SU-DHL-6 (cell line): ENCODE measurements around the gene INTS3.

ENCODE experiments used
- H2AFZ ChIP-seq: fragments of 200-600 bp; sonication (generic); 2 replicates; pipeline ENCODE4 v1.6.1; 2014; ENCODE audit warnings: low read depth, mild to moderate bottlenecking, moderate library complexity, mixed read lengths, antibody characterized with exemption, low read length; ENCODE audit not compliant: severe bottlenecking
- H3F3A ChIP-seq: fragments of 200-600 bp; shearing (Covaris generic); 2 replicates; pipeline ENCODE4 v1.6.0; 2016; ENCODE audit warnings: antibody characterized with exemption, mild to moderate bottlenecking; ENCODE audit not compliant: insufficient read depth
- H3K27ac ChIP-seq: fragments of 200-600 bp; sonication (generic); 2 replicates; pipeline ENCODE4 v1.5.1; 2016; ENCODE audit warnings: low read depth, mild to moderate bottlenecking, low read length, moderate library complexity, mixed read lengths
- H3K27me3 ChIP-seq: fragments of 200-600 bp; sonication (generic), shearing (Covaris generic); 2 replicates; pipeline ENCODE4 v1.6.0; 2014; ENCODE audit warnings: mild to moderate bottlenecking, low read length
- H3K36me3 ChIP-seq: fragments of 200-600 bp; sonication (generic); 2 replicates; pipeline ENCODE4 v1.6.1; 2014; ENCODE audit warnings: mild to moderate bottlenecking, low read length, mixed read lengths
- H3K4me2 ChIP-seq: fragments of 300-600, 200-600 bp; shearing (Covaris generic), sonication (generic); 2 replicates; pipeline ENCODE4 v1.6.0; 2014; ENCODE audit warnings: low read length, low read depth, mild to moderate bottlenecking; ENCODE audit not compliant: poor library complexity, severe bottlenecking
- H3K4me3 ChIP-seq: fragments of 200-600 bp; sonication (generic); 2 replicates; pipeline ENCODE4 v1.5.1; 2014; ENCODE audit warnings: antibody characterized with exemption, low read length, mild to moderate bottlenecking, mixed read lengths; ENCODE audit not compliant: insufficient read depth, poor library complexity, severe bottlenecking
- H3K79me2 ChIP-seq: fragments of 200-600 bp; sonication (generic); 2 replicates; pipeline ENCODE4 v1.6.1; 2014; ENCODE audit warnings: mild to moderate bottlenecking, low read length, moderate library complexity; ENCODE audit not compliant: insufficient read depth
- H3K9ac ChIP-seq: fragments of 200-600 bp; sonication (generic); 2 replicates; pipeline ENCODE4 v1.7.0; 2014; ENCODE audit warnings: mild to moderate bottlenecking, low read length
- H3K9me2 ChIP-seq: fragments of 200-600 bp; sonication (generic); replicated peaks from 2 replicates; pipeline ENCODE4 v1.6.1; 2014; ENCODE audit warnings: low read length; ENCODE audit not compliant: insufficient read depth
- H3K9me3 ChIP-seq: fragments of 200-600 bp; sonication (generic); 2 replicates; pipeline ENCODE4 v1.6.1; 2014; ENCODE audit warnings: low read length, mixed read lengths; ENCODE audit not compliant: insufficient read depth
- H4K20me1 ChIP-seq: fragments of 200-600 bp; sonication (generic); 2 replicates; pipeline ENCODE4 v1.6.1; 2014; ENCODE audit warnings: low read depth, mild to moderate bottlenecking, antibody characterized with exemption, low read length, moderate library complexity, mixed read lengths
- EZH2phosphoT487 ChIP-seq: fragments of 200-600 bp; sonication (generic), shearing (Covaris generic); conservative IDR thresholded peaks from 2 replicates; pipeline ENCODE4 v1.6.1; 2018; ENCODE audit warnings: mild to moderate bottlenecking, antibody characterized with exemption, low read length, moderate library complexity, mixed read lengths
- TF ChIP-seq, protein P1 (sequence below): fragments of 200-600 bp; sonication (generic); IDR thresholded peaks from one replicate; pipeline ENCODE4 v1.5.1; 2017; ENCODE audit warnings: antibody characterized with exemption, mild to moderate bottlenecking, low read length, moderate library complexity; ENCODE audit not compliant: insufficient read depth, poor library complexity, severe bottlenecking

The INTS3 gene

DNA sequence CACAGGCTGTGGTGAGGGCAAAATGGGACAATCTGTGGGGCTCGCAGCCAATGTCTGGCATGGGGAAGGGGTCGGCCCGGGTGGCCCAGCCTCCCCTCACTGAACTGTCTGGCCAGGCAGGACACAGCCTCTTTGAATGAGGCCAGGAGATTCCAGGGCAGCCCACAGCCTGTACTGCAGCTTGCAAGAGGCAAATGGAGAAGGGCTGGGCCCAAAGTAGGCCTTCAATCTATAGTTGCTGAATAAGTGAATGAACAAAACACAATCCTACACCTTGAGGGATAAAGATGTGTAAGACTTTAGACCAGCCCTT is 70.6 kb downstream of the INTS3 start:
- H3K4me3 ChIP-seq: no peak overlapping the region
- H3F3A ChIP-seq: peaks cover 8% of the 10 kb centered on the region
- H3K9me3 ChIP-seq: no peaks in the 10 kb centered on the region
- H4K20me1 ChIP-seq: no peaks in the 10 kb centered on the region
- no peak overlapping the region for H2AFZ ChIP-seq
- H3K27me3 ChIP-seq: no peaks in the 10 kb centered on the region
- no peaks in the 10 kb centered on the region for H3K36me3 ChIP-seq
- TF ChIP-seq EZH2phosphoT487: no peak
- TF ChIP-seq, protein P1, sequence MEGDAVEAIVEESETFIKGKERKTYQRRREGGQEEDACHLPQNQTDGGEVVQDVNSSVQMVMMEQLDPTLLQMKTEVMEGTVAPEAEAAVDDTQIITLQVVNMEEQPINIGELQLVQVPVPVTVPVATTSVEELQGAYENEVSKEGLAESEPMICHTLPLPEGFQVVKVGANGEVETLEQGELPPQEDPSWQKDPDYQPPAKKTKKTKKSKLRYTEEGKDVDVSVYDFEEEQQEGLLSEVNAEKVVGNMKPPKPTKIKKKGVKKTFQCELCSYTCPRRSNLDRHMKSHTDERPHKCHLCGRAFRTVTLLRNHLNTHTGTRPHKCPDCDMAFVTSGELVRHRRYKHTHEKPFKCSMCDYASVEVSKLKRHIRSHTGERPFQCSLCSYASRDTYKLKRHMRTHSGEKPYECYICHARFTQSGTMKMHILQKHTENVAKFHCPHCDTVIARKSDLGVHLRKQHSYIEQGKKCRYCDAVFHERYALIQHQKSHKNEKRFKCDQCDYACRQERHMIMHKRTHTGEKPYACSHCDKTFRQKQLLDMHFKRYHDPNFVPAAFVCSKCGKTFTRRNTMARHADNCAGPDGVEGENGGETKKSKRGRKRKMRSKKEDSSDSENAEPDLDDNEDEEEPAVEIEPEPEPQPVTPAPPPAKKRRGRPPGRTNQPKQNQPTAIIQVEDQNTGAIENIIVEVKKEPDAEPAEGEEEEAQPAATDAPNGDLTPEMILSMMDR: no peak
- H3K9ac ChIP-seq: no peak overlapping the region
- H3K4me2 ChIP-seq: no peak overlapping the region
- H3K9me2 ChIP-seq: no peaks in the 10 kb centered on the region
- H3K79me2 ChIP-seq: no peaks in the 10 kb centered on the region
- H3K27ac ChIP-seq: no peak overlapping the region

DNA sequence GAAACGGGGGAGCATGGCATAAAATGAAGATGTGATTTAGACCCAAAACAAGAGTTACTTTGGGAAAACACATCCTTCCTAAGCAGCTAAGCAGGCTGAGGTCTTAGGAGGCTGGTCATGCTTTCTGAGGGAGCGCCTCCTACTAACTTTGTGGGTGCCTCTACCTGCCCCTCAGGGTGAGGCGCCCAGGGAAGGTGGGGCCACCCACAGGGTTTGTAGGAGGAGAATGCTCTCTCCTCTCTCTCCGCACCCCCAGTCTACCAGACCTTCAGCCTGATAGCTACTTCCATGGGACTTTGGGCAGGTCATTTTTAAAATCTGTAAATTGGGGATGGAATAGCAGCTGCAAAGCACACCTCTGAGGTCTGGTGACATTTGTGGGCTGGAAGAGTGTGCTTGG is 71.2 kb downstream of the INTS3 start:
- Histone ChIP-seq H3K4me3 (no peak overlapping the region), H3K36me3 (no peaks in the 10 kb centered on the region), H3K79me2 (no peaks in the 10 kb centered on the region), H3K27ac (no peak overlapping the region), H4K20me1 (no peaks in the 10 kb centered on the region), H3K4me2 (no peak overlapping the region), H3K9me2 (no peaks in the 10 kb centered on the region), H3K27me3 (no peaks in the 10 kb centered on the region), H2AFZ (no peak overlapping the region), H3F3A (peaks cover 8% of the 10 kb centered on the region), H3K9ac (no peak overlapping the region), H3K9me3 (no peaks in the 10 kb centered on the region)
- TF ChIP-seq, protein P1: no peak
- TF ChIP-seq EZH2phosphoT487: no peak

DNA sequence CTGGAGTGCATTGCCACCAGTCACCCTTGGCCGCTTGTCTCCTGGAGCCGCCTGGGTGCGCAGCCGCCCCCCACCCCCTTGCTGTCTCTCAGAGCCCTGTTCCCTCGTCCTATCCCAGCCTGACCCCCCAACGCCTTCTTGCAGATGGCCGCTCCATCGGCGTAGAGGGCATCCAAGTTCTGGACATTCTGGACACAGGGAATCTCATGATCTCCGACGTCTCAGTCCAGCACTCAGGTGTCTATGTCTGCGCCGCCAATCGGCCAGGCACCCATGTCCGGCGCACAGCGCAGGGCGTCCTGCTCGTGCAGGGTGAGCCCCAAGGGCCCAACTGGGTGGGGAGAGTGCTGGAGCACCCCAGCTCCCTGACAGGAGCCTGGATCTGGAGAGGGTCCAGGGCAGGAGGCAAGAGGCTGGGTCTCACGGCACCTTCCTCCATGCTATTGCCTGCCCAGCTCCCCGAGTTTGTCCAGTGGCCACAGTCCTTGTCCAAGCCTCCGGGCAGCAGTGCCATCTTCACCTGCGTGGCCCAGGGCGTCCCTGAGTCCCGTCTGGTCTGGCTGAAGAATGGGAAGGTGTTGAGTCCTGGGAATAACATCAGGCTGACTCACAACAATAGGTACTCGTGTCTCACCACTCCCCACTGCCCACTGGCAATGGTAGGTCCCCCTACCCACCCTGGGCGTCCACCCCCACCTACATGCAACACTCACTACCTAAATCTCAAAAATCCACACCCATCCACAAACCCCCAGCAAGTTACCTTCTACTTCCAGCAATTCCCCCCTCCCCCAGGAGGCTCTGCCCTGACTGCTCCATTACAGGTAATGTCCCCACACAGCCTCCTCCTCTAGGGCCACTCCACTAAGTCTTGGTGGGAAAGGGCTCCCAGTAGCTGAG is 72.0 kb downstream of the INTS3 start:
- Histone ChIP-seq H3K9ac (no peak overlapping the region), H3K4me3 (no peak overlapping the region), H3F3A (peaks cover 8% of the 10 kb centered on the region), H3K4me2 (no peak overlapping the region), H3K27me3 (no peaks in the 10 kb centered on the region), H3K9me3 (no peaks in the 10 kb centered on the region), H3K36me3 (no peaks in the 10 kb centered on the region), H3K79me2 (no peaks in the 10 kb centered on the region), H3K9me2 (no peaks in the 10 kb centered on the region), H4K20me1 (no peaks in the 10 kb centered on the region), H2AFZ (no peak overlapping the region), H3K27ac (no peak overlapping the region)
- TF ChIP-seq, protein P1: no peak
- no peak for TF ChIP-seq EZH2phosphoT487
